HG03520 (cell line): ENCODE measurements around the gene PRXL2B.
"Not testable (repeated sequence)": the region's sequence is repeated elsewhere in the genome, so short reads cannot be mapped to it uniquely, and the experiment has no call there.

ENCODE experiments used
- ATAC-seq: cut with Tn5 transposase; IDR thresholded peaks from one replicate; pipeline ENCODE4 v1.9.1; 2021; ENCODE audit warnings: mild to moderate bottlenecking, moderate library complexity; ENCODE audit not compliant: unreplicated experiment

The PRXL2B gene, protein sequence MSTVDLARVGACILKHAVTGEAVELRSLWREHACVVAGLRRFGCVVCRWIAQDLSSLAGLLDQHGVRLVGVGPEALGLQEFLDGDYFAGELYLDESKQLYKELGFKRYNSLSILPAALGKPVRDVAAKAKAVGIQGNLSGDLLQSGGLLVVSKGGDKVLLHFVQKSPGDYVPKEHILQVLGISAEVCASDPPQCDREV

DNA sequence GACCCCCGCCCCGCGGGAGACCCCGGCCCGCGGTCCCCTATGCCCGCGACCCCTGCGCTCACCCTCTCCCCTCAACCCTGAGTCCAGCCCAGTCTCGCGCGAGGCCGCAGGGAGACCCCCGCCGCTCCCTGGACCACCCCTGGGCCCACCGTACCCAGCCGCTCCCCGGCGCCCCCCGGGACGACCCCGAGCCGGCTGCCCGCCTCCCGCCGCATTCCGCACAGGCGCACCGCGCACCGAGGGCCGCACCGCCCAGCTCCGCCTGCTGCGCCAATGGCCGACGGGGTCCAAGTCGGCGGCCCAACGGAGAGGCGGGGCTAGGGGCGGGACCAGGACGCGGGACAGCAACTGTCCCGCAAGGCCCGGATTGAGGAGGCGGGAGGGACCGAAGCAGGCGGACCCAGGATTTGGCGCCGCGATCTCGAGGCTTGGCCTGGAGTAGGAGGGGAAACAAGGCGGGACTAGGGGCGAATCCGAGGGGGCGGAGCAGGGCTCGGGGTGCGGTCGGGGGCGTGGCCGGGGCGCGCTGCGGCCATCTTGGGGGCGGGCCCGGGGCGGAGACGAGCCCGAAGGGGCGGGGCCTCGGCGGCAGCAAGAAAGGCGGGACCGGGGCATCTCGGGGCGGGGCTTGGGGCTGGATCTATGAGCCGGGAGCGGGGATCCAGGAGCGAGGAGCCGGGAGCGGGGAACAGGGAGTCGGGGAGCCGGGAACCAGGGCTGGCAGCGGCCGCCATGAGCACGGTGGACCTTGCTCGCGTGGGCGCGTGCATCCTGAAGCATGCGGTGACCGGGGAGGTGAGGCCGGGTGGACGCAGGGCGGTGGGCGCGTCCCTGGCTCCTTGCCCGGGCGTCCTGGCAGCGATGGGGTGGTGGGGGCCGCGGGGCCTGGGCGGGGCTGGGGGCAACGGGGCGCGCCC, at the start of gene PRXL2B:
PRXL2B (plus strand) TSS at position 624 of the 917 bp plus-strand sequence; CDS start at position 733, 109 bp downstream.
- ATAC-seq: peak; percentile 57

DNA sequence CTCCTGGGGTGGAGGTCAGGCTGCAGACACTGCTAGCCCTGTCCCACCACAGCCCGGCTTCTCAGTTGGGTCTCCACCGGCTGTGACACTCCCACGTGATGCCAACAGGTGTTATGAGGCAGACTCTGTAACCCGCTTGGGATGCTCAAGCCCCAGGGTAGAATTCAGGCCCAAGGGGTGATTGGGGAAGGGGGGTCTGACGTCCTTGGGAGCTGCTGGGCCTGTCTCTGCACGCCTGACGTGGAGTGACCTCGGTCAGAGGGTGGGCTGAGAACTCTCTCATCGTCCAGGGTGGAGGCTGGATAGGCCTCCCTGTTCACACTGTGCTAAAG, 48.8 kb upstream of the PRXL2B start:
- no peak for ATAC-seq

DNA sequence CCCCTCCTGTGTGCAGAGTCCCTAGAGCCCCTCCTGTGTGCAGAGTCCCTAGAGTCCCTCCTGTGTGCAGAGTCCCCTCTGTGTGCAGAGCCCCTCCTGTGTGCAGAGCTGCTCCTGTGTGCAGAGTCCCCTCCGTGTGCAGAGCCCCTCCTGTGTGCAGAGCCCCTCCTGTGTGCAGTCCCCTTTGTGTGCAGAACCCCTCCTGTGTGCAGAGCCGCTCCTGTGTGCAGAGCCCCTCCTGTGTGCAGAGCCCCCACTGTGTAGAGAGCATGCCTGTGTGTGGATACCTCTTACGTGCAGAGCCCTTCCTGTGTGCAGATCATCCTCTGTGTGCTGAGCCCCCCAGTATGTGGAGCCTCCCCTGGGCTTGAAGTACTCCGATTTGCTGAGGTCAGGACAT, 48.2 kb upstream of the PRXL2B start:
- no peak for ATAC-seq

DNA sequence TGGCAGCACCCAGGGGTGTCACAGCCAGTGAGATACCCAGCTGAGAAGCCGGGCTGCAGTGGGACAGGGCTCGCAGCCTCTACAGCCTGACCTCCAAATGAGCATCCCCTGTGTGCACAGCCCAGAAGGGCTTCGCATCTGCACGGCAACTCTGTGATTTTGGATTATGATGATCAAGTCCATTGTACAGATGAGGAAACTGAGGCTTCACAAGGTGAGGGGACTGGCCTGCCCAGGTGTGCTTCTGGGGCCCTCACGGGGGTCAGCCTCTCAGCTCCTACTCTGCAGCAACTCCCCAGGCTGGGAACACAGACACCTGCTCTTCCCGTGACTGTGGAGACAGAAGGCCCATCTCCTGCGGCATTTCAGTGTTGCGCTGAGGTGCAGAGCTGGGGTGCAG, 47.7 kb upstream of the PRXL2B start:
- no peak for ATAC-seq

DNA sequence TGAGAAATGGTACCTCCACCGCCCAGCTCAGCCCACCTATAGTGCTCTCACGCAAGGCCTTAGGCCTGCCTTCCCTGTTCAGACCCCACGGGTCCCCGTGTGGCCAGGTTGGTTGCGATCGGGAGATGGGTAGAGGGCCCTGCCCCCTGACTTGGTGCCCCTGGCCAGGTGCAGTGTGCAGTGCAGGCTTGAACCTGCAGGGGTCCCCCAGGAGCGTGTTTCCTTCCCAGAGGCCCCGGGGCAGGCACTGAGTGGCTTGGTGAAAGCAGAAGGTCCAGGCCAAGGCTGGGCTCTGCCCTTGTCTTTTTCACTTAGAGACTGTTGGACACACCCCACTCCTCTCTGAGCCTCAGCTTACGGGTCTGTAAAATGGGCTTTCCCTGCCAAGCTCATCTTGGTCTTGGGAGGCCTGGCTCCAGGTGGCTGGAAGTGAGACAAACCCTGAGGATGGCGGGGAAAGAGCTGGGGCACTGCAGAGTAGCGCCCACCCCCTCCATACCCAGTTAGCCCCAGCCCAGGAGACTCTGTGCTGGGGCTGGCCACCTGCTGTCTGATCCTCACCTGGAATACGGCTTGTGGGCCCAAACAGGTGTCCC, 47.2 kb upstream of the PRXL2B start:
- ATAC-seq: no peak

DNA sequence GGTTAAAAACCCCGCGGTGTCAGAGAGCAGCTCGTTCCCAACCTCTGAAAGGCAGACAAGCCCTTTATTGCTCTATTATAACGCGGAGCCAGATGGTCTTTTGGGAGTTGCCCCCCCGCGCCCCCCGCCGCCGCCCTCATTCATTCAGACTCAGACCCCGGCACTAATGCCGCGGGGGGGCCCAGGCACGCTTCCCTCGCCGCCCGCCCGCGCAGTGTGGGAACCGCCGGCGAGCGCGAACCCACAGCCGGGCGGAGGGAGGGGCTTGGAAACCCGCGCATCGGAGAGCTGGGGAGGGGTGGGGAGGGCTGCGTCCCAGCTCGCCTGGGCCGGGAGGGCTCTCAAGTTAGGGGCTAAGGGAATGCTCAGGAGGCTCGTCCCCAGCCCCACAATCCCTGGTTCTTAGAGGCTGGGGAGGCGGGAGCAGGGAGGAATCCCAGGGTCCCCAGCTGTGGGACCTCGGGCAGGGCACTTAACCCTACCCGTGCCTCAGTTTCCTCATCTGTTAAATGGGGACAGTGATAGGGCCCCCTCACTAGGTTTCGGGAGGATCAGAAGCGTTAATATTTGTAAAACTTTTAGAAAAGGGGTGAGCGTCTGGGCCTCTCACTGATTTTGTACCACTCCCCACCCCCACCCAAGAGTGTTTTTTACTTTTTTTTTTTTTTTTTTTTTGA, 45.6 kb upstream of the PRXL2B start:
- no peak for ATAC-seq

DNA sequence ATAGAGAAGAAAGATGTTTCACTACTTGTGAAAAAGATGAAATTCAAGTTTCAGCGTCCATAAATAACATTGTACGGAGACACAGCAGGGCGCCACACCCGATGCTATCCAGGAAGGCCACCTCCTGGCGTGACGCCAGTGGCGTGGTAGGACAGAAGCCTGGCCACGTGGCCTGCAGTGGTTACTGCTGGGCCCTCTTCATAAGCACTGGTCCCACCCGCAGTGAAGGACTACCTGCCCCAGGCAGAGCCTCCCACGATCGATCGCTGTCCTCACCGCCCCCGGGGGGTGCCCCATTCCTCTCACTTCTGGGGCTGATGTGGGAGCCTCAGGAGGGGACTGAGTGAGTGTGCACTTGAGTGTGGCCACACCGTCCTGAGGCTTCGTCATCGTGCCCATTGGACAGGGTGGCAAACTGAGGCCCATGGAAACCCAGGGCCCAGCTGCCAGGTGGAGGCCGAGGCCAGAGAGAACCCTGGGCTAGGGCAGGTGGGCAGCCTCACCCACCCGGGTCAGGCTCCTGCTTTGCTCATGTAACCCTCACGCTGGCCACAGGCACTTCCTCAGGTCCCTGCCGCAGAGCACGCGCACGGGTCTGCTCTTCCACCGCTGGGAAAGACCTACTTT, 44.8 kb upstream of the PRXL2B start:
- no peak for ATAC-seq

DNA sequence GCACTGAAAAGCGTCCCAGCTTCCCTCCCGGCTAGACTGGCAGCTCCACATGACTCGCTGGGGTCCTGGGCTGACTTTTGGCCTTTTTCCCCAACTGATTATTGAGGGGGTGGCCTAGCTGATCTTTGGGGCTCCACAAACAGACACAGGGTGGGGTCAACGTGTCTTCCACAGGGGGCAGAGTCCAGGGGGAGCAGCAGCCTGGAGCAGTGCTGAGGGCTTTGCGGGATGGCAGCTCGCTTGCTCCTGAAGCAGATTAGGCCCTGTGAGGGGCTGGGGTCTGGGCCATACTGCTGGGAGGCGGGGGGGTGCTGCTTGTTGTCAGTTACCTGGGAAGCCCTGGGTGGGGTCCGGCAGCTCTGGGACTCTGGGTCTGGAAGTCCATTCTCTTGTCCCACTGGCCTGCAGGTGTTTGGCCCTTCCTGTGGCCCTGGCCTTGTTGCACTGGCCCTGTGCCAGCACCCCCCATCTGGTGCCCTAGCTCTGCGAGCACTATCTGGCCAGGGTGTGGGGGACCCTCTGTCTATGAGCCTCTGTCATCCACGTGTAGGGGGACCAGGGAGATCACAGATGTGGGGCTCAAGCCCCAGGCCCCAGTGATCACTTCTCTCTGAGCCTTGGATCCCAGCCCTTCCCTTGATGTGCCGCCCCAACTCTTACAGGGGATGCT, 44.2 kb upstream of the PRXL2B start:
- ATAC-seq: no peak

DNA sequence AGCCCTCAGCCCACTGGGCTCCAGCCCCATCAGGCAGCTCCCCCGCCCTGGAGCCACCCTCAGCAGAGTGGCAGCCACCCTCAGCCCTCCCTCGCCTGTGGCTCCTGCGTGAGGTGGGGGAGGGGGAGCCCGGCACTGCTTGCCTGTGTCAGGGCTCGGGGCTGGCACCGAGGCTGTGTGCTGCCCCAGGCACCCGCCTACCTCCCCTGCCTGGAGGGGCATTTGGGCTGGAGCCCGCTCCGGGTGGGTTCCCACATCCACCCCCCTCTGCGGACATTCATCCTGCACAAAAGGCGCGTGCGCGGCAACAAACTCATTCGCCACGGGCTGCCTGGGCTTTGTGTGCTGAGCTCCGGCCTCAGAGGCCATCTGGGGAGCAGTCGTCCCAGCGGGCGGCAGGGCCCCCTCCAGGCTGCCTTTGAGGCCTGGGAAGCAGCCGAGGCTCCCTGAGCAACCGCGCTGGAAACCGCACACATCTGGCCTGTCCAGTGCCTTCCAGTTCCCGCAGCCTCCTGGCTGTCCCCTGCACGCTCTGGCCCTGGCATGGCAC, 43.0 kb upstream of the PRXL2B start:
- no peak for ATAC-seq

DNA sequence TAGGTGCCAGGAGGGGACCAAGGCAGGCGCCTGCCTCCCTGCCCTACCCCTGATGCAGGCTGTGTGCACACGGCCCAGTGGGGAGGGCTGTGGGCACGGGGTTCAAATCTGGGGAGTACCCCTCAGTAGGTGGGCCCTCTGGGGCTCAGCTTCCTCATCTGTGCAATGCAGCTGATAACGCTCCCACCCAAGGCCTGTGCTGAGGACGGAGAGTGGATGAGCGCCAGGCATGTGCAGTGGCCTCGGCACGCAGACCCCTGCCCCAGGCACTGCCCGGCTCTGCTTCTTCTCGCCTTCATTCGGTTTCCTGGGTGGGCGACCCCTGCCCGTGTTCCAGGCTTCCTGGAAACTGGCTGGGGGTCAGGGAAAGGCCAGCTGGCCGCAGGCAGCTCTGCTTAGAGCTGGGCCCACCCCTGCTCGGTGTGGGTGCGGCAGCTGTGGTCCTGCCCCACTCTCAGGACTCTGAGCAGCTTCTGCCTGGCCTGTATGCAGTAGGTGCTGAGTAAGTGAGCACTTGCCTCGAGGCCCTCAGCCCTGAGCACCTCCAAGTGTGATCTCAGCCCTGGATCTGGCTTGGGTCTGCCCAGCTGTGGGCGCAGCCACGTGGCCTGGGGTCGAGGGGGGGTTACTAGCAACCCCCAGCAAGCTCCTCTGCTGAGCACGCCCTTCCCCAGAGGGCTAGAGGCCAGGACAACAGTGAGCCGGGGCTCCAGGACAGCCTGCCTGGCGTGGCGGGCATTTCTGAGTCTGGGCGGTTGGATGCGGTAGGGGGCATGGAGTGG, 42.3 kb upstream of the PRXL2B start:
- no peak for ATAC-seq

DNA sequence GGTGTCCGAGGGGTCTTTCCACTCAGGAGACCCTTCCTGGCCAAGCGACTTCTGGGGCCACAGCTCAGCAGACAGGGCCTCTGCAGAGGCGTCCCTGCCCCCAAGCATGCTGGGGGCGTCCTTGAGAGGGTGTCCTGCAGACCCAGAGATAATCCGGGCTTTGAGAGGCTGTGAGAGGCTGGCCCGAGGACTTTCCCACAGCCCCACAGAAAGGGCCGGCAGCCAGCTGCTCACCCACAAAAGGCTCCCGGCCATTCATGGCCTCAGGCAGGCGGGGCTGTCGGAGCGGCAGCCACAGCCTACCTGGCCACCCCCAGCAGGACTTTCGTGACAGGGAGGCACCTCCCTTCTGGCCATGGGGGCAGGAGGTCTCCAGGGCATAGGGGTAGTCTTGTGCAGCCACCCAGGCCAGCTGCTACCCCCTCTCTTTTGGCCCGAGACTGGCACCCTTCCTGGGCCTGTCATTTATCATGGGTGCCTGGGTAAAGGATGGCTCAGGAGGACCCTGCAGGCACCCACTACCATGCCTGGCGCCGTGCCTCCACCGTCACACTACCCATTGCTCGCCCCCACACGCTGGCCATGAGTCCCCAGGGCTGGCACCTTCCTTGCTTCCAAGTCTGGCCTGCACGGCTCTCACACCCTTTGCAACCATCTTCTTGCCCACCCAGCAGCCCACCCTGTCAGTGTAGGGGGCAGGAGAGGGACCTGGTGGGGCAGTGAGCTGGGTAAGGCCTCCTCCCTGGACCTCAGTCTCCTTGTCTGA, 41.5 kb upstream of the PRXL2B start:
- no peak for ATAC-seq

DNA sequence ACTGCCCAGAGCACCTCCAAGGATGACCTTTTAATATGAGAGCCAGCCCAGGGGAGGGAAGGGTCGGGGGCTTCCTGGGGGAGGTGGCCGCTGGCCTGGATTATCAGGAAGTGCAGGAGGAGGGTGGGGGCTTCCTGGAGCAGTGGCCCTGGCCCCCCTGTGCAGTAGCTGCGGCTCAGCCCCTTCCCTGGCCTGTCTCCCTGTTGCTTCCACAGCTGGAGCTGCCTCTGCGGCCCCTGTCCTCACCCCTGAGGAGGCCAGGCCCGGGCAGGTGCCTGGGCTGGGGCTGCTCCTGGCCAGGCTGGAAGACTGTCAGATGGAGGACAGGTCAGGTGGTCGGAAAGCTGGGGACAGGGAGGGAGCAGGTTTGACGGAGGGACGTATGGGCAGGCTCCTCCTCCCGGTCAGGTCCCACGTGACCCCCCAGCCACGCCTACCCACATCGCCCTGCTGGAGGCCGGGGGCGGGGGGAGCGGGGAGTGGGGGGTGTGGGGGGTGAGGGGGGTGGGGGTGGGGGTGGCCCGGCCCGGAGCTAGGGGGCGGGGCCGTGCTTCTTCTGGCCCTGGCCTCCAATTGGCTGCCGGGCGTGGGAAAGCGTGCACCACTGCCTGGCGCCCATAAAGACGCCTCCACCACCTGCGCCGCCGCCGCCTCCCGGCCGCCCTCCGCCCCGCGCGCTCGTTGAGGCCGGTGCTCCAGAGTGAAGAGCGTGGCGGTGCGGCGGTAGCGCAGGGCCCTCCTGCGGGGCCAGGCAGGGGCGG, 40.6 kb upstream of the PRXL2B start:
- ATAC-seq: peak; percentile 30

DNA sequence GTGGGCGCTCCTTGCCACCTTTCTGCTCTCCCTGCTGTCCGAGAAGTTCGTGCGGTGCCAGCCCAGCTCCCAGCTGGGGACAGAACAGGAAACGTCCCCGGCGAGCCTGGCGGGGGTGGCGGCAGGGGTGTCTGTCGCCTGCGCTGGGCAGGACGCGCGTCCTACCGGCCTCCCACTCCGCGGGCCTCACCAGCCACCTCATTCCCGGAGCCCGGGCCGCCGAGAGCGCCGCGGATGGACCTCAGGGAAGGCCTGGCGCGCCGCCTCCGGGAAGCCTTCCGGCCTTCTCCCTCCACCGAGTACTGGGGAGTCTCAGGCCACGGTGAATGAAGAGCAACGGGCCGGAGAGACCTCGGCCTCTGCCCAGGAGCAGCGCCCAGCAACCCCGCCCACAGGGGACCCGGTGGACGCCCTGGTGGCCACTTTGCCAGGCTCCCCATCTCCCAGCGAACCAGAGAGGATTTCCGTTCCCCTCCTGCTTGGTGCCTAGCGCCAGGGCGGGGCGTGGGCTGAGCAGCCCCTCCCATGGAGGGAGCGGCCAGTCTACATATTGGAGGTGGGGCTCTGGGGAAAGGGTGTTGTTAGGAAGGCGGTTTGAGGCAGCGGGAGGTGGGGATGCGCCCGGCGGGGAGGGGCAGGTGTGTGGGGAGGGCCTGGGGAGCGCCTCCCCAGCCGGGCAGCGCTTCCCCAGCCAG, 39.9 kb upstream of the PRXL2B start:
- ATAC-seq: peak; percentile 14

DNA sequence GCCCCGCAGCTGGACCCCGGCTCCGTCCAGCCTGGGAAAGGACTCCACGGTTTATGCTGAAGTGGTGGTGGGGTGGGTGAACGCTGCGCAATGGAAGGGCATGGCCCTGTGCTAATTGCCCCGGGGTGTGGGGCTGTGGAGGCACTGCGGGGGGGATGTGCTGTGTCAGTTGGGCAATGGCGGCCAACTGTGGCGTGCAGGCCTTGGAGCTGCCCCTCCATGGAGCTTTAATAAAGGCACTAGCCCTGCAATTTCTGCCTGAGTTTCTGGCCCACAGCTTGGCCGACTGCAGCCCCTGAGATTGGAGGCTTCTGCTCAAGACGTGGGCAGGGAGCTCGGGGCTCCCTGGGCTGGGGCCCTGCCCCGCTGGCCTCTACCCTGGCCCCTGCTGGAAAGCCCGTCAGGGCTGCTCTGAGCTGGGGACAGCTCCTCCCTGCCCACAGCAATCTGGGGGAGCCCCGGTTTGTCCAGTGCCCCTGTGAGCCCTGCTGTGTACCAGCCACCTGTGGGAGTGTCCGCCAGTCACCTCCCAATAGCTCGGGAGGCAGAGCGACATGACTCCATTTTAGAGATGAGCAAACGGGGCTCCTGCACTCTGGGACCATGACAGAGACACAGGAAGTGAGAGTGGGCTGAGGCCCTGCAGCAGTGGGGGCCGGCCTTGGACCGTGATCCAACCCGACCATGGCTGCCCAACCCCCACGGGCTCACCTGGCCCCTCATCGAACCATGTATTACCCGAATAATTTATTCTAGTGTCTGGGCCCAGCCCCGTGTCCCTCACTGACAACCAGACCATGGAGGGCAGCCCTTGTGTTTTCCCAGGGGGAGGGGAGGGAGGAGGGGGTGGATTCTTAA, 39.1 kb upstream of the PRXL2B start:
- ATAC-seq: no peak

DNA sequence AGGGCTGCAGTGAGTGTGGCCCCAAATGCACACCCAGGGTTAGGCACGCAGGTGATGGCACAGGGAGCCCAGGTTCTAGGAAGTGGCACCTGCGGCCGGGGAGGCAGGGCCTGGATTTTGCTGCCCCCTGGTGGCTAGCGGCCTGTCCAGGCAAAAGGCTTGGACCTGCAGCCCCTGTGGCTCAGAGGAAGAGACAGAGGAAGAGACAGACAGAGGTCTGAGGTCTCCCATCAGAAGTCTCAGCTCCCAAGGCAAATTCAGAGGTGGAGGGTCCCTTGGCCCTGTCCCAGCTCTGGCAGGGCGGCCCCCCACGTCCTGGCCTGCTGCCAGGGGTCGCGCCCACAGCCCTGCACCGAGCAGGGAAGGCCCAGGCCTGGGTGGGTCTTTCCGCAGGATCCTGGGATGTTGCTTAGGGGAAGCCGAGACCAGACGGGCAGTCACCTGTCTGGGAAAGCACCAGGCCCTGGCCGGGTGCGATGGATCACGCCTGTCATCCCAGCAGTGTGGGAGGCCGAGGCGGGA, 38.4 kb upstream of the PRXL2B start:
- ATAC-seq: peak; percentile 18

DNA sequence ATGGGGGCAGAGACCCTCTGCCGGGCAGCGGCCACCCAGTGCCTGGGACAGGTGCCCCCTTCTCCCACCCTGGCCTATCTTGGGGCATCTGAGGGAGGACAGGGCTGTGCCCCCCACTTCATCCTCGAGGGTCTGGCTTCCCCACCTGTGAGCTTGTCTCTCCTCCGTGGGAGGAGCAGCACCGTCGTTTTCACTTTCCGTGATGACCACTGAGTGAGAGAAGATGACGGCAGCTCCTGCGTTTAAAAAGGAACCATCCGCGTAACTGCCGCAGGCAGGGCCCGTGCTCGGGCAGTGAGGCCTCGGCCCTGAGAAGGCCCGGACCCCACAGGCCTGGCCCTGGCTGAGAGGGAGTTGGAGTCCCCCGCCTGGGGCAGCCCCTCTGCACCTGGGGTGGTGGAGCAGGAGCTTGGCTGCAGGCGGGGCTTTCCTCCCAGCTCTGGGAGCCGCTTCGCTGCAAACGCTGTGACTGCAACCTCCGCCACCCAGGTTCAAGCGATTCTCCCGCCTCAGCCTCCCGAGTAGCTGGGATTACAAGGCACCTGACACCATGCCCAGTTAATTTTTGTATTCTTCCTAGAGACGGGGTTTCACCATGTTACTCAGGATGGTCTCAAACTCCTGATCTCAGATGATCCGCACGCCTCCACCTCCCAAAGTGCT, 37.1 kb upstream of the PRXL2B start:
- ATAC-seq: not testable (repeated sequence)
